Gastrocnemius medialis (tissue), 4 donors: ENCODE data around the gene PATJ. TPM values are rescaled to one million over a fixed set of nuclear protein-coding genes. Genes with fewer than 3 reads are reported as not detected.

Experiments
- ATAC-seq, 2 donors: fragments of 150-250 bp; one replicate each; pipeline ENCODE4 v1.9.1; 2016
- DNase-seq, 2 donors: peaks; one replicate each; pipeline ENCODE4 v3.0.0-alpha.2; 2019
- H3K27ac ChIP-seq, 4 donors: fragments of 200-600 bp; sonication (generic); 1 replicate in 1 of 4; 2 replicates in 3 of 4; pipeline ENCODE4 v1.5.1; 2016 to 2018; ENCODE audit warnings: mild to moderate bottlenecking in 2 of 4, moderate library complexity in 1 of 4
- H3K27me3 ChIP-seq, 3 donors: fragments of 200-600 bp; sonication (generic) in 2 of 3; 1 replicate in 1 of 3; 2 replicates in 2 of 3; pipeline versions ENCODE4 v1.5.1 to v1.6.0; 2016 to 2019; ENCODE audit warnings: mild to moderate bottlenecking in 1 of 3, moderate library complexity in 1 of 3
- H3K36me3 ChIP-seq, 2 donors: fragments of 200-600 bp; sonication (generic) in 1 of 2; one replicate each; pipeline ENCODE4 v1.5.1; 2017 to 2018
- H3K4me1 ChIP-seq, 2 donors: fragments of 200-600 bp; sonication (generic) in 1 of 2; one replicate each; pipeline ENCODE4 v1.5.1; 2016 to 2017; ENCODE audit warnings: mild to moderate bottlenecking in 2 of 2
- H3K4me3 ChIP-seq, 4 donors: fragments of 200-600 bp; sonication (generic) in 3 of 4; 1 replicate in 1 of 4; 2 replicates in 3 of 4; pipeline ENCODE4 v1.5.1; 2016 to 2019; ENCODE audit warnings: mild to moderate bottlenecking in 2 of 4
- H3K9me3 ChIP-seq, 3 donors: fragments of 200-600 bp; sonication (generic) in 2 of 3; 1 replicate in 1 of 3; 2 replicates in 2 of 3; pipeline ENCODE4 v1.5.1; 2016 to 2019
- CTCF ChIP-seq, 5 experiments: fragments of 450-650 bp in 3 of 5; fragments of 200-600 bp in 2 of 5; sonication (generic) in 2 of 5; IDR thresholded peaks in 4 of 5; conservative IDR thresholded peaks in 1 of 5; 1 replicate in 4 of 5; 2 replicates in 1 of 5; pipeline ENCODE4 v1.5.1; 2016 to 2019; ENCODE audit warnings: antibody characterized with exemption in 5 of 5, mild to moderate bottlenecking in 3 of 5, moderate library complexity in 3 of 5
- POLR2A ChIP-seq, 2 donors: fragments of 450-650 bp; IDR thresholded peaks; one replicate each; pipeline ENCODE4 v1.6.1; 2017; ENCODE audit warnings: antibody characterized with exemption in 2 of 2, mild to moderate bottlenecking in 2 of 2, moderate library complexity in 2 of 2
- in situ Hi-C, 4 donors: fragments of 200-750 bp; cut with MboI; loops; one replicate each; pipeline versions ENCODE4 v1.15.0 to v1.8.0; 2017; ENCODE audit warnings: low sequenced_read_pairs in 4 of 4
- intact Hi-C: fragments of 100-400 bp; cut with DNase I; formaldehyde crosslinking; loops from one replicate; pipeline ENCODE4 v1.15.1; 2023; ENCODE audit warnings: low total_unique reads
- total RNA-seq, 4 donors: library from RNA; depleted of rRNA; stranded (reverse); fragments of >200 nt; gene quantifications; one replicate each; pipeline versions ENCODE4 v1.1.0 to v1.2.3, GENCODE V29; 2016

The PATJ gene
- total RNA-seq, 4 donors from 2014 or later: 19.3 to 44.8 (median 26.0) TPM

- H3K27ac ChIP-seq: no peak overlapping the region
- ATAC-seq (no peak), DNase-seq (no peak)
- H3K27me3 ChIP-seq: peaks cover 16 to 29% (median 20%) of the 10 kb centered on the region in 3 donors
- H3K4me3 ChIP-seq: no peak overlapping the region
- H3K36me3 ChIP-seq: no peaks in the 10 kb centered on the region
- in situ Hi-C loops: loop anchor here in 2 of 4 donors (25.0 kb wide), 1 partner anchor 539 kb away; no protein-coding TSS in a partner anchor
- H3K9me3 ChIP-seq: no peaks in the 10 kb centered on the region
- TF ChIP-seq CTCF (IDR thresholded peaks at IDR 0.05 in 4 of 5, conservative IDR thresholded peaks at IDR 0.05 in 1 of 5): no peak
- TF ChIP-seq POLR2A (IDR thresholded peaks at IDR 0.05): no peak
- intact Hi-C loops: no loop called here
- no peaks in the 10 kb centered on the region for H3K4me1 ChIP-seq
Measured at GRCh38 chr1:62198069-62198780, 455.9 kb downstream of the PATJ start.

- TF ChIP-seq CTCF (IDR thresholded peaks at IDR 0.05 in 4 of 5, conservative IDR thresholded peaks at IDR 0.05 in 1 of 5) (no peak), POLR2A (IDR thresholded peaks at IDR 0.05) (no peak)
- H3K4me3 ChIP-seq: no peak overlapping the region
- peaks cover 16 to 27% (median 20%) of the 10 kb centered on the region in 3 donors for H3K27me3 ChIP-seq
- no peaks in the 10 kb centered on the region for H3K9me3 ChIP-seq
- H3K4me1 ChIP-seq: no peaks in the 10 kb centered on the region
- intact Hi-C loops: no loop called here
- no peak overlapping the region for H3K27ac ChIP-seq
- H3K36me3 ChIP-seq: no peaks in the 10 kb centered on the region
- DNase-seq (no peak), ATAC-seq (no peak)
- in situ Hi-C loops: loop anchor here in 2 of 4 donors (25.0 kb wide), 1 partner anchor 539 kb away; no protein-coding TSS in a partner anchor
Measured at GRCh38 chr1:62198781-62199125, 456.5 kb downstream of the PATJ start.

GRCh38 chr1:62207187-62207586 lies 464.9 kb downstream of the PATJ start:
- TF ChIP-seq POLR2A (IDR thresholded peaks at IDR 0.05) (no peak), CTCF (IDR thresholded peaks at IDR 0.05 in 4 of 5, conservative IDR thresholded peaks at IDR 0.05 in 1 of 5) (no peak)
- H3K4me1 ChIP-seq: no peaks in the 10 kb centered on the region
- in situ Hi-C loops: no loop called here
- H3K9me3 ChIP-seq: peaks cover 0 to 6% (median 0%) of the 10 kb centered on the region in 3 donors
- intact Hi-C loops: no loop called here
- no peaks in the 10 kb centered on the region for H3K36me3 ChIP-seq
- H3K4me3 ChIP-seq: no peak overlapping the region
- H3K27me3 ChIP-seq: no peaks in the 10 kb centered on the region
- DNase-seq (no peak), ATAC-seq (no peak)
- no peak overlapping the region for H3K27ac ChIP-seq

- Histone ChIP-seq H3K9me3 (peaks cover 0 to 6% (median 0%) of the 10 kb centered on the region in 3 donors), H3K4me3 (no peak overlapping the region), H3K36me3 (no peaks in the 10 kb centered on the region), H3K4me1 (no peaks in the 10 kb centered on the region), H3K27me3 (no peaks in the 10 kb centered on the region), H3K27ac (no peak overlapping the region)
- in situ Hi-C loops: no loop called here
- intact Hi-C loops: no loop called here
- ATAC-seq (no peak), DNase-seq (no peak)
- TF ChIP-seq POLR2A (IDR thresholded peaks at IDR 0.05) (no peak), CTCF (IDR thresholded peaks at IDR 0.05 in 4 of 5, conservative IDR thresholded peaks at IDR 0.05 in 1 of 5) (no peak)
Measured at GRCh38 chr1:62208087-62208486, 465.8 kb downstream of the PATJ start.
